ENCODE data around the gene UTS2.

The UTS2 gene

GRCh38 chr1:7861452-7861851 lies 8.6 kb upstream of the UTS2 start:
- no peaks in the 10 kb centered on the region for H3K36me3 ChIP-seq
- no peaks in the 10 kb centered on the region for H3K9me3 ChIP-seq
- TF ChIP-seq, protein P1, sequence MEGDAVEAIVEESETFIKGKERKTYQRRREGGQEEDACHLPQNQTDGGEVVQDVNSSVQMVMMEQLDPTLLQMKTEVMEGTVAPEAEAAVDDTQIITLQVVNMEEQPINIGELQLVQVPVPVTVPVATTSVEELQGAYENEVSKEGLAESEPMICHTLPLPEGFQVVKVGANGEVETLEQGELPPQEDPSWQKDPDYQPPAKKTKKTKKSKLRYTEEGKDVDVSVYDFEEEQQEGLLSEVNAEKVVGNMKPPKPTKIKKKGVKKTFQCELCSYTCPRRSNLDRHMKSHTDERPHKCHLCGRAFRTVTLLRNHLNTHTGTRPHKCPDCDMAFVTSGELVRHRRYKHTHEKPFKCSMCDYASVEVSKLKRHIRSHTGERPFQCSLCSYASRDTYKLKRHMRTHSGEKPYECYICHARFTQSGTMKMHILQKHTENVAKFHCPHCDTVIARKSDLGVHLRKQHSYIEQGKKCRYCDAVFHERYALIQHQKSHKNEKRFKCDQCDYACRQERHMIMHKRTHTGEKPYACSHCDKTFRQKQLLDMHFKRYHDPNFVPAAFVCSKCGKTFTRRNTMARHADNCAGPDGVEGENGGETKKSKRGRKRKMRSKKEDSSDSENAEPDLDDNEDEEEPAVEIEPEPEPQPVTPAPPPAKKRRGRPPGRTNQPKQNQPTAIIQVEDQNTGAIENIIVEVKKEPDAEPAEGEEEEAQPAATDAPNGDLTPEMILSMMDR (IDR thresholded peaks at IDR 0.05): no peak
- H3K4me1 ChIP-seq (ENCODE audit: control insufficient read depth in 1 of 2, insufficient read depth in 1 of 2, low read depth in 1 of 2, low read length in 1 of 2): no peaks in the 10 kb centered on the region
- H3K4me3 ChIP-seq (ENCODE audit: low read depth in 1 of 2, low read length in 1 of 2): no peak overlapping the region
- no peak overlapping the region for H3K27ac ChIP-seq
- no peaks in the 10 kb centered on the region for H3K27me3 ChIP-seq

DNA sequence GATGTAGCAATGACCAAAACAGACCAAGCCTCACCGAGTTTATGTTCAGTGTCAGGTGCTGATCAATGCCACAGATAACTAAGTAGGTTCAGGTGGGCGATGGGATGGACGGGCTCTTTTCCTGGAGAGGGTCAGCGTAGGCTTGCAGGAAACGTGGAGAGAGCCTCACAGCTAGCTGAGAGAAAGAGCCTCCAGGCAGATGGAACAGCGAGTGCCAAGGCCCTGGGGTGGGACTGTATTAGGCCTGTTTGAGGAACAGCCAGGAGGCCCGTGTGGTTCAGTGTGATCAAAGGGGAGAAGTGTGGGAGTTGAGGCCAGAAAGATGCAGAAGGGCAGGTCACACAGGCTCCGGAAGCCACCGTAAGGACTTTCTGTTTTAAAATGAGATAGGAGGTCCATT lies 7.3 kb upstream of the UTS2 start:
- Histone ChIP-seq H3K36me3 (no peaks in the 10 kb centered on the region), H3K4me3 (ENCODE audit: low read depth in 1 of 2, low read length in 1 of 2) (no peak overlapping the region), H3K27me3 (no peaks in the 10 kb centered on the region), H3K9me3 (no peaks in the 10 kb centered on the region), H3K27ac (no peak overlapping the region), H3K4me1 (ENCODE audit: control insufficient read depth in 1 of 2, insufficient read depth in 1 of 2, low read depth in 1 of 2, low read length in 1 of 2) (no peaks in the 10 kb centered on the region)
- TF ChIP-seq, protein P1 (IDR thresholded peaks at IDR 0.05): no peak

- TF ChIP-seq, protein P1 (IDR thresholded peaks at IDR 0.05): no peak
Measured at GRCh38 chr1:7859406-7859805, 6.5 kb upstream of the UTS2 start.

DNA sequence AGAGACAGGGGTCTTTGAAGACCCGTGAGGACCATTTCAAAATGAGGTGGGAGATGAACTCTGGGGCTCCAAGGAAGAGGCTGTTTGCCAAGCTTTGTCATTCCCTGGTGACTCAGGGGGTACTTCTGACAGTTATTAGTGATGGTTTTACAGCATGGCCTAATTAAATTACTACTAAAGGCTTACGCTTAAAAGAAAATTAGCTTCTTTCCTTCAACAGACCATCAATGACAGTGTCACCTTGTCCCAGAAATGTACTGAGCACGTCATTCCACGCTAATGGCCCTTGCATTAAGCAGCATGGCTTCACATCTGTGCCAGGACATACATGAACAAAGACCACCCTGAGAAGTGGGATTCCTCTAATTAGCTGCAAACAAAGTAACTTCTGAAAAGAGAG lies 5.1 kb upstream of the UTS2 start:
- TF ChIP-seq, protein P1 (IDR thresholded peaks at IDR 0.05): no peak
- Histone ChIP-seq H3K4me1 (ENCODE audit: control insufficient read depth in 1 of 2, insufficient read depth in 1 of 2, low read depth in 1 of 2, low read length in 1 of 2) (no peaks in the 10 kb centered on the region), H3K36me3 (no peaks in the 10 kb centered on the region), H3K27me3 (no peaks in the 10 kb centered on the region), H3K9me3 (no peaks in the 10 kb centered on the region), H3K4me3 (ENCODE audit: low read depth in 1 of 2, low read length in 1 of 2) (no peak overlapping the region), H3K27ac (no peak overlapping the region)

More at GRCh38 chr1:7859406-7859805, 6.5 kb upstream of the UTS2 start:
- no peaks in the 10 kb centered on the region for H3K36me3 ChIP-seq
- H3K4me1 ChIP-seq (ENCODE audit: control insufficient read depth in 1 of 2, insufficient read depth in 1 of 2, low read depth in 1 of 2, low read length in 1 of 2): no peaks in the 10 kb centered on the region
- no peaks in the 10 kb centered on the region for H3K27me3 ChIP-seq
- H3K4me3 ChIP-seq (ENCODE audit: low read depth in 1 of 2, low read length in 1 of 2): no peak overlapping the region
- no peak overlapping the region for H3K27ac ChIP-seq
- H3K9me3 ChIP-seq: no peaks in the 10 kb centered on the region

DNA sequence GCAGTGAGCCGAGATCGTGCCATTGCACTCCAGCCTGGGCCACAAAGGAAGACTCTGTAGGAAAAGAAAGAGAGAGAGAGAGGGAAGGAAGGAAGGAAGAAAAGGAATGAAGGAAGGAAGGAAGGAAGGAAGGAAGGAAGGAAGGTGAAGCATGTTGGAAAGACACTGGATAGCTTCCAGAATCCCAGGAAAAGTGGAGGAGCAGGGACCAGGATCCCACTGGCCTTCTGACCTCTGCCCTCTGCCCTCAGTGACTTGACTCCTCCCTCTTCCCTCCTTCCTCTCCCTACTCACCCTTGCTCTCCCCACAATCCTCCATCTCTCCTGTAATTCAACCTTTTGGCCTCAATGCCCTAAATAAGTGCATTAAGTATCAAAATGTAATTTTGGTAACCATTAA lies 4.1 kb upstream of the UTS2 start:
- H3K9me3 ChIP-seq: no peaks in the 10 kb centered on the region

More for the DNA sequence above, 4.1 kb upstream of the UTS2 start:
- TF ChIP-seq, protein P1 (IDR thresholded peaks at IDR 0.05): no peak
- H3K36me3 ChIP-seq: no peaks in the 10 kb centered on the region
- no peaks in the 10 kb centered on the region for H3K27me3 ChIP-seq
- H3K27ac ChIP-seq: no peak overlapping the region
- H3K4me1 ChIP-seq (ENCODE audit: control insufficient read depth in 1 of 2, insufficient read depth in 1 of 2, low read depth in 1 of 2, low read length in 1 of 2): no peaks in the 10 kb centered on the region
- H3K4me3 ChIP-seq (ENCODE audit: low read depth in 1 of 2, low read length in 1 of 2): no peak overlapping the region
